Measurements from ENCODE around the gene PKIG.
A peak's percentile ranks its signal among the peaks of the same experiment; 100 is the strongest.
"Not testable (repeated sequence)": the region's sequence is repeated elsewhere in the genome, so short reads cannot be mapped to it uniquely, and the experiment has no call there.

Gene PKIG

DNA sequence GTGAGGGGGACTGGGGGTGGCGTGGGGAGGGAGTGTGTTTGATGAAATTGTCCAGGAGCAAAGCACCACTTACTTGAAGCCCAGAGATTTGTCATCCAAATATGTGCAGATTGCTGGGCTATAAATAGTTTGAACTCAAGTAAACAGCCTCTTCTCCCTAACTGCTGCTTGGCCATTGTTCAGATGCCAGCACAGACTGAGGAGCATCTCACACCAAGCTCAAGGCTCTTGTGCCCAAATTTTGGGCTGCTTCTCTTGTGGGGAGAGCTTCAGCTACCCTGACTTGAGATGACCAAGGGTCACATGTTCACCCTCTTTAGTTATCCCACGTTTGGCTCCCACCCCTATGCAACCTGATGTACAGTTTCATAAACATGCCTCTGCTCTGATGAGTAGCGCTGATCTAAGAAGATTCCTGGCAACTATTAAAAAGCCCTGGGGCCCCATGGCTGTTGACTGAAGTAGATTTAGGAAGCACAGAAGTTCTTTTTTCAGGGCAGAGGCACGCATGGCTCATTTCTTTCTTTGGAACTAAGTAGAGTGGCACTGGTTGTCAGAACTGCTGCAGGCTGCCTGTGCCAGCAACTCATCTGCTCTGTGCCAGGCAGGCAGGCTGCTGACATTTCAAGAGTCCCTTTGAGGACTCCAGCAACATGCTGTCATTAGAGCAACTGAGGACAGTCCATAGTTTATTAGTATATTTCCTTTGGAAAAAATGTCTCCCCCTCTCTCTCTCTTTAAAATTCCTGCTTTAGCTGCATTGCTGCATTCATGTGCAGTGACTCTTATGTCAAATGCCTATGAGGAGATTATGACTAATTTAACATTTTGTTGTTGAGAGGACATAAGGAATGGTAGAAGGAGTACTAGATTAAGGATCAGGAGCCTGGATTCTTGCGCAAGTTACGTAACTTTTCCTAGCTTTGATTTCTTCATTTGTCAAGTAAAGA lies 9.6 kb upstream of the PKIG start:
- DNase-seq (ENCODE audit: low spot score) = peak; percentile 89

DNA sequence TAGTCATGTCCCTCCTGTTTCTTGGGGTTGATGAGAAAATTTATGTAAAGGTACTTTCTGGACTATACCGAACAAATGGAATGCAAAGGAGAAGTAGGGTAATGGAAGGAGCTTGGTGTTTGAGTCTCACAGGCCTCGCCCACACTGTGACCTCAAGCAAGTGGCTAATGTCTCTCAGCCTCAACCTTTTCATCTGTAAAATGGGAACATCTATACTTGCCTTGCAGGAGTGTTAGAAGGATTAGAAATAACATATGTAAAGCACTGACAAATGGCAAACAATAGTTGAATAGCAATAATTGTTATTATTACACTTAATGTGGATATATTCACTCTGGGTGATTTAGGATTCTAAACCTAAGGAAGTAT lies 8.9 kb upstream of the PKIG start:
- DNase-seq (ENCODE audit: low spot score) = no peak

DNA sequence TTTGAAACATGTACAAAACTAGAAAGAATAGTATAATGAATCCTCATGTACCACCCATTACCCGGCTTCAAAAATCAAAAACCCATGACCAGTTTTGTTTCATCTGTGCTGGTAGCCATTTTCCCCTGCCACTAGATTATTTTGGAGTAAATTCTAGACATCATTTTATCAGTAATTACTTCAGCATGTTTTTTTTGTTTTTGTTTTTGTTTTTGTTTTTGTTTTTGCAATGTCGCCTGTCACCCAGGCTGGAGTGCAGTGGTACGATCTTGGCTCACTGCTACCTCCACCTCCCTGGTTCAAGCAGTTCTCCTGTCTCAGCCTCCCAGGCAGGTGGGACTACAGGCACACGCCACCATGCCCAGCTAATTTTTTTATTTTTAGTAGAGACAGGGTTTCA lies 8.0 kb upstream of the PKIG start:
- no peak for DNase-seq (ENCODE audit: low spot score)

DNA sequence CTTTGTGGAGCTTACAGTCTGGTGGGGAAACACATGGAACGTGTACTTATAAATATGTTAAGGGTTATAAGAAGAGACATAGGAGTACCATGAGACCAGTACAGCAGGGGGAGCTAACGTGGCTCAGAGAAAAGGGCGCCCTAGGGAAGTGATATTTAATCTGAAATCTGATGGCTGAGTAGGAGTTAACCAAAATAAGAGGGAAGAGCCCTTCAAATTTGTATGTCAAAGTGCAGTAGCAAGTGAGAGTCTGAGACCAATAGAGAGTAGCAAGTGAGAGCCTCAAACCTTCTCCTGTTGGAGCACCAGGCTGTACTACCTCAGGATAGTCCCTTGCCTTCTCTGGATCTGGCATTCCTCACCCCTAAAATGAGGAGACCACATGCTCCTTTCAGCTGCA lies 6.1 kb upstream of the PKIG start:
- DNase-seq (ENCODE audit: low spot score) = peak; percentile 41

DNA sequence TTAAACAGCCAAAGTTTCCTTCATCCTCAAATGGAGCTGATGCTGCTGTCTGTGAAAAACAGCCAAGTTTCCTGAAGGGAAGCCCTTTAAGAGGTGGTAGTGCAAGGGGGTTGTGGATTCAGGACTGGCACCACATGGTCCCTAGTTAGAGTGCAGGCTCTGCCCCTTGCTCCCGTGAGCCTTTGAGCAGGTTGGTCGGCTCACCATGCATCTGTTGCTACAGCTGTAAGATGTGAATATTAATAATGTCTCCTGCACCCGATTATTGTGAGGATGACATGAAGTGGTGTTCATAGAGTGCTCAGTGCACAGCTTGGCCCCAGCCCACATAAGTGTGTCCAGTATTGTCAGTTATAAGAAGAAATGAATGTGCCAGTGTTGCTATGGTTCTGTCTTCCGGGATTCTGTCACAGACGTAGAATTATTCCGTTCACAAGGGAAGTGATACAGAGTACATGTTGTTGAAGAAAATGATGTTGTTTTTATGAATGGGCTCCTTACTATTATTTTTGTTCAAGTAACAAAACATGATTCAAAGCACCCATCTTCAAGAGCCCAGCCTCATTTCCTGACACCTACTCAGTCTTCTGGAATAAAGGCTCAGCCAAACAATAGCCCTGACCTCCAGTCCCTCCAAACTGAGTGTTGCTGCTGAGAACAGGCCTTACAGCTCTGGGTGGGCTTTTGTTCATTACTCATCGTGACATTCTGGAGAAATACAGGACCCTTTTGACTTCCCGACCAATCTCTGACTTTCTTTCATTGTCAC lies 2.9 kb upstream of the PKIG start:
- no peak for DNase-seq (ENCODE audit: low spot score)

DNA sequence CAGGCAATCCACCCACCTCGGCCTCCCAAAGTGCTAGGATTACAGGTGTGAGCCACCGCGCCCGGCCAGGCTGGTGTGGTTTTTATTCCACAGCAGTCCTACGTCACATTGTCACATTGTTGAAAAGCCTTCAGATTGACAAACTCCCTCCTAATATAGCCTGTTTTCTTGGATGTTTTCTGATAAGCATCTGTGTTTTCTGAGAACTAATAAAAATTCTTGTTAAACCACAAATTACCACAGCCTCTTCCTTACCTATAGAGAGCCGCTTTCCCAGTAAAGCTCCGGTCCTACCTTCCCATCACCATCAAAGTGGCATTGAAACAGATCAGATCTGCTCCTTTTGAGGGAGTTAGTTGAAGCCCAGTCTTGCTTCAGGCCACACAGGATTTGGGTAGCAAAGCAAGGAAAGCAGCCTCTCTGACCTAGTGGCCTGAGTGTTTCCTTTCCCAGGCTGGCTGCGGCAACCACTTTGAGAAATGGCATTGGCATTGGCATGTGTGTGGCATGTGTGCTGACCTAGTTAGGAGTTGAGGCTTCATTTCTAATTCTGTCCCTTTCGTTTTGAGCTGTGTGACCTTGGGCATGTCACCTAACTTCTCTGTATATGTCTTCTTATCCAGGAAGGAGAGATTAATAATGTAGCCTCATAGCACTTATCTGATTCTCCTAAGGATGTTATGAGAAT lies 1.7 kb upstream of the PKIG start:
- no peak for DNase-seq (ENCODE audit: low spot score)

DNA sequence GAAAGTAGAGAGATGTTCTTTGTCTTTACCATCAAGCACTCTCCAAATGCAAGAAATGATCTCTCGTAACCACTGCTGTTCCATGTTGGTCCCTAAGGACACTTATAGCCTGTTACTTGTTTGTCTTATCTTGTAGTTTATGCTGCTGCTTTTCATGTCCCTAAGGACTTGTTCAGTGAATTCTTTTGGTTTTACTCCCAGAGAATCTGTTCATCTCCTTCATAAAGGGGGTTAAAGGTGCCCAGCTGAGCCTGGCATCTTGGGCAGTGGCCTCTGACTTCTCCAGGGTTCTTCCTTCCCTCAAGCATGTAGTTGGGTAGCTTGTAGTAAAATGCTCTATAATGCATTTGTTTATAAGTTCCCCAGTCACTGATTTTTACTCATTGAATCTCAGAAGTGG lies 864 bp upstream of the PKIG start:
- no peak for DNase-seq (ENCODE audit: low spot score)

DNA sequence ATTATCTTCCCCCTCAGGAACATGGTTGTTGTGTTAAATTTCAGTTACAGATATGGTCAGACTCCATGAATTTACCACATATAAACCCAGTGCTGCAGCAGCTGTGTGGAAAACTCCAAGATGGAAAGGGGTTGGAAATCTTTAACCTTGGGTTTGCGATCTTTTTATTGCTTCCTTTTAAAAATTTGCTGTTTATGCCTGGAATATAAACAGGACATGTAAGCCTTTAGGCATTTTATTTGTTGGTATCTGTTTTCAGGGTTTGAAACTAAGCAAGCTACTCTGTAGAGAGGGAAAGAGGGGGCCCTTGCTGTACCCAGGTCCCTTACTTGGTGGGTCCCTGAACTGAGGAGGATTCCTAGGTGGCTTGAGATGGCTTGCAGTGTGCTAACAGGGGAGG lies 778 bp downstream of the PKIG start:
- no peak for DNase-seq (ENCODE audit: low spot score)

DNA sequence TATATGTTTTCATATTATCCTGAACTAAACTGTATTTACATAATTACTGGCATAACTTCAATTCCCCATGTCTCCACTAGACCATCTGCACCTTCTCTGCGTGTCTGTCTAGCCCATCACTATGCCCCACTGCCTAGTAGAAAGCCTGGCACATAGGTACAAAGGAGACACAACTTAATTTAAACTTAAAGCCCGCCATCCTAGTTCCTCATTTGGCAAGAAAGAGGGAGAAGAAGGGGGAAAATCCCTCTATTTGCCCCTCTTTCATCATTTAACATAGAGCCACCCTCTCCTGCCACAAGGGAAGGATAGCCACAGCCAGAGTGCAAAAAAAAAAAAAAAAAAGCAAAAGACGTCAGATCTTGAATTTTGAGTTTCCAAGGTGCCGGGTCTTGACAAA lies 1.8 kb downstream of the PKIG start:
- DNase-seq (ENCODE audit: low spot score) = no peak

DNA sequence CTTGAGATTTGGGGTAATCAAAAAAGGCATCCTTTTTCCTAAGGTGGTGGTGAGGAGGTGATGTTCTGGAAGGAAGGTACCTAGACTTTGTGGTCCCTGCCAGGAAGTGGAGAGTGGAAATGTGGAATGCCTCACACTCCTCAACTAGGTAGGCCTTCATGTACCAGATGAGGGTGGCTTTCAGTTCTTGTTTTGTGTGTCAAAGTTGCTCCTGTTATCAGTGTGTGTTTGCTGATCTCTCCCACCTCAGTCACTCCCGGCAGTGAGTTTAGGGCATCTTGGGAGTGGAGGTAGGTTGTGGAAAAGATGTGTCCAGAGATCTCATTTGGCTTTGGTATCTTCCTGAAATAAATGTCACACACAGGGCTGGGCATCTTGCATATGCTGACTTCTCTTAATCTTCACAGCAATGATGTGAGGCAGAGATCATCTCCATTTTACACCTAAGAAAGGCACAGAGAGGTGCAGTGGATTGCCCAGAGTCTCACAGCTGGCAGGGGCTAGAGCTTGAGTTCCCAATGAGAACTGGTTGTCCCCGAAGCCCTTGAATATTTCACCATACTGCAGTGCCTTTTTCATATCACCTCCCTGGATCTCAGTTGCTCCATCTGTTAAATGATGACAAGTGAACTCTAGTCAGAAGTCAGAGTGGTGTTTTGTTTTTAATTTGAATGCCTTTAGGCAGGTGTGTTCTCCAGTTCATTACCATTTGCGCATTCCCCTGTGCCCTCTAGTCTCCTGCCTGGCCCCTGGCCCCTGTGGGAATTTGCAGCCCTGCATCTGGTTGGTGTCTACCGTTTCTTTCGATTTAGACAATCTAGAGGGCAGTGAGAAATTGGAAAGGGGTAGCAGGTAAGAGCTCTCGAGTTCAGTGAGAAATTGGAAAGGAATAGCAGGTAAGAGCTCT lies 2.9 kb downstream of the PKIG start:
- DNase-seq (ENCODE audit: low spot score) = no peak

DNA sequence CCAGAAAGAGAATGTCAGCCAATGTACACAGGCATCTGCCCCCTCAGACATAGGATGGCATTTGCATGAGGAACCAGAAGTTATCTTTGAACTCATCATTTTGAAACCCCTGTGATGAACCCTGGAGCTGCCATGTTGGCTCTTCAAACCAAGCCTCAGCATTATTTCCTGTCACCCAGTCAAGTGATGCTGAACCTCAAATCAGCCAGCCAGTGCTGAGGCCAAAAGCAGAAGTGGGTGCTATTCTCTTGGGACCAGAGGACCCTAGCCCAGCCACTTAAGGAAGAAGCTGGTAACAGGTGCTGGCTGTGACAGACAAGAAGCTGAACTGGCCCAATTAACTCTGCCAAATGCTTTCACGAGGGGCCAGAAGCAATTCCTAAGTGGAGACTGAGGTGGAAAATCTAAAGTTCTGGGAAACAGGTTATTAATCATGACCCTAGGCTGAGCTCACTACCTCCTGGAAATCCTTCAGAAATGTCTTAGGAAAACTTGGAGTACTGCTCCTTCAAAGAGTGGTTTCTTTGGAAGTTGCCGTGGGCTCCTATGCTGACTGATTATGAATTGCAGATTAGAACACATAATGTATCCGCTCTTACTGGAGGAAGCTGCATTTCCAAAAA lies 4.0 kb downstream of the PKIG start:
- no peak for DNase-seq (ENCODE audit: low spot score)

DNA sequence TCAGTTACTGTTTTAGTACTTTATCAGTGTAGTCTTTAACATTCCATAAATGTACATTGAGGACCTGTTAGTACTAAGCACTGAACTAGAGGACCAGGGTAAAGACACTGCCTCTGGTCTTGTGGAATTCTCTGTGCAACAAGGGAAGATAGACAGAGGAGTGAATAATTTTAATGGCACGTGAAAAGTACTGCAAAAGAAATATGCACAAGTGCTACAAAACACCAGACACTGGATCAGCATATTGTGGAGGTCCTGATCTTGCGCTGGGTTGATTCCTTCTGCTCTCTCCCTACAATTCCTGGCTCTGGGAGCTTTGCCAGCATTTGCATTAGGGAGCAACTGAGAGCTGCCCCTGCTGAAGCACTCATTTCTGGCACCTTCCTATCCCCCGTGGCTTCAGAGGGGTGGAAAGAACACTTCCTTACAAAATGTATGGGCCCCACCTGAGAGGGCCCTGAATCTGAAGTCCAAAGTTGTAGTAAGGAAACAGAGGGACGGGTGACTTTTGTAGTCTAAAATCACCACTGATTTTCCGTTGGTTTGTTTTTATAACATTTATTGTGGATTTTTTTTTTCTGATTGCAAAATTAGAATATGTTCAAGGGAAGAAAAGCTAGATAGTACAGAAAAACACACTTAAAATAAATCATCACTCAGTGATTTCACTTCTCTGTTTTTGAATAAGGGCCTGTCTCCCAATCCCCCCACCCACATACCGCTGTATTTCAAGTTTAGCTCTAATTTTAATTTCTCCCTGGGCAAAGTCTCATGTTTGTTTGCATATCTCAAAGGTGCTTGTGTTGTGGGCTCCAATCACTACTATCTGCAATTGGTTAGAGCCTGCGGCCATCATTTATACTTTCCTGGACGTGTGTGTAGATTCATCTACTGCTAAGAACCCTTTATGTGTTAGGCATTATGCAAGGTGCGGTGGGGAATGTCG lies 4.9 kb downstream of the PKIG start:
- DNase-seq (ENCODE audit: low spot score) = no peak

DNA sequence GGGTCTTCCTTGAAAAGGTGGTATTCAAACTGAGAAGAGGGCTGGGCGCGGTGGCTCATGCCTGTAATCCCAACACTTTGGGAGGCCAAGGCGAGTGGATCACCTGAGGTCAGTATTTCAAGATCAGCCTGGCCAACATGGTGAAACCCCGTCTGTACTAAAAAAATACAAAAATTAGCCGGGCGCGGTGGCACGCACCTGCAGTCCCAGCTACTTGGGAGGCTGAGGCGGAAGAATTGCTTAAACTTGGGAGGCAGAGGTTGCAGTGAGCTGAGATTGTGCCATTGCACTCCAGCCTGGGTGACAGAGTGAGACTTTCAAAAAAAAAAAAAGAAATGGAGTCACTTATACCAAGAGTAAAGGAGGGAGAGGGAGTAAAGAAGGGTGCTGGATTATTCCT lies 5.9 kb downstream of the PKIG start:
- DNase-seq (ENCODE audit: low spot score) = not testable (repeated sequence)

DNA sequence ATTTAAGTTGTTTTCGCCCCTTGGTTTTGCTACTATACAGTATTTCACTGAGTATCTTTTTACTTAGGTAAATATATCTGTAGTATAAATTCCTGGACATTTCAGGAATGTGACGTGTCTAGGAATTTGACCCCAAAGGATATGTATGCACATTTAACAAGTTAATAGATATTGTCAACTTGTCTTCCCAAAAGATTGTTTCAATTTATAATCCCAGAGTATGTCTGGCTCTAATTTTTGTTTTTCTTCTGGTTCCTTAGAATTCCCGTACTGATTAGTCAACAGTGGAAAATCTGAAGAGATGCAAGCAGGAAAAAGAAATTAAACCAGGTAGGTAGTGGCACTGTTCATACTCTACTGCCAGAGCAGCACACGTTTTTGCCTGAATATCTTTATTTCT lies 7.2 kb downstream of the PKIG start:
- no peak for DNase-seq (ENCODE audit: low spot score)

DNA sequence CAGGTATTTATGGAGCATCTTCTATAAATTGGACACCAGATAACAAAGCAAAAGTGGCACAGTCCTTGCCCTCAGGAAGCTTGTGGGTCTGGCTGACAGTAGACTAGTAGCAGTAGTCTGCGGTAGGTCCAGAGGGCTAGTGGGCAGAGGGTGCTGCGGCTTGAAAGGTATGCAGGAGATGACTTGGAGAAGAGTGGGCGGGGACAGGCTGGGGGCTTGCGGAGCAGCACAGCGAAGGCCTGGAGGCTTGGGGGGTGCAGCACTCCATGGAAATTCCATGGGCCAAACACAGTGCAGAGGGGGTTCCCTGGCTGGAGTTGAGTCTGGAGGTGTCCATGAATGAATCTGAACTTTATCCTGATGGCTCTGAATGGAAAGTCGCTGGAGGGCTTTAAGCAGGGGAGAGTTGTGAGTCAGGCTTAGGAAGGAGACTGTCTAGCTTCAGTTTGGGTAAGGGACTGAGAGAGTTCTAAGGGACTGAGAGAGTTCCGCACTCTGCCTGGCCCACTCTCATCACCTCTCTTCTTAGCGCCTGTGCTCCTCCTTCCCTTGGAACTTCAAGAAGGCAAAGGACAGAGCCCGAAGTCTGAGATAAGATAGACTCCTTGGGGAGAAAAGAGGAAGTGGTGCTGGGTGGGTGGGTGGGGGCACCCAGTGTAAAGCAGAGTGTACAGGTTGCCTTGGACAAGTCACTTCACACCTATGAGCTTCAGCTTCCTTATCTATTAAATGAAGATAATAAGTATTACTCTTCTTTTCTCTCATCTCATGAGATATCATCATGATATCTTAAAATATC lies 8.8 kb downstream of the PKIG start:
- DNase-seq (ENCODE audit: low spot score) = no peak

DNA sequence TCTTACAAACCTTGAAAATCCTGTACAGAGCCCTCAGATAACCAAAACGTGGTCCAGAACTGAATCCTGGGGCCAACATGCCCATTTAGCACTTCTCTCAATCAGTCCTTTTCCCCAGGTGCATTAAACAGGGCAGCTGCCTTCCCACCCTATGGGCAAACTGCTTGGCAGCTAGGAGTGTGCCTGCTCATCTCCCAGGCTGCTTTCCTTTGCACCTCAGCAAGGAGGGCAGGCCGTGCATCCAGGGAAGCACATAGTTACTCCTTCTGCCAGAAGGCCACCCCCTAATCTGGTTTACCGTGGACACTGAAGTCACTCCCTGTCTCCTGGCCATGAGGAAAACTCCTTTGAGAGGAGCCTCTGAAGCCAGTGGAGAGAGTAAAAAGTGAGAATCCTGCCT lies 10.0 kb downstream of the PKIG start:
- no peak for DNase-seq (ENCODE audit: low spot score)

DNA sequence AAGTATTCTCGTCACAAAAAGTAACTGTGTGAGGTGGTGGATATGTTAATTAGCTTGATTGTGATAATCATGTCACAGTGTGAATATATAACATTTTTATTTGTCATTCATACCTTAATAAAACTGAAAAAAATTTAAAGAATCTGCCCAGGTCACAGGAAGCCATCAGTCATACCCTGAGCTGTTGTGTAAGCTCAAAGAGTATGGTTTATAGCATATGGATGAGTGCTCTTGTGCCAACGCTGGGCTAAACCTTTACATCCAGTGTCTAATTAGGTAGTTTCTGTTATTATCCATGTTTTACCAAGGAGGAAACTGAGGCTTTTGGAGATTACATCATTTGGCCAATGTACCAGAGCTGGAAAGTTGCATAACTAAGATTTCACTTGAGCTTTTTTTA lies 11.4 kb downstream of the PKIG start:
- no peak for DNase-seq (ENCODE audit: low spot score)

DNA sequence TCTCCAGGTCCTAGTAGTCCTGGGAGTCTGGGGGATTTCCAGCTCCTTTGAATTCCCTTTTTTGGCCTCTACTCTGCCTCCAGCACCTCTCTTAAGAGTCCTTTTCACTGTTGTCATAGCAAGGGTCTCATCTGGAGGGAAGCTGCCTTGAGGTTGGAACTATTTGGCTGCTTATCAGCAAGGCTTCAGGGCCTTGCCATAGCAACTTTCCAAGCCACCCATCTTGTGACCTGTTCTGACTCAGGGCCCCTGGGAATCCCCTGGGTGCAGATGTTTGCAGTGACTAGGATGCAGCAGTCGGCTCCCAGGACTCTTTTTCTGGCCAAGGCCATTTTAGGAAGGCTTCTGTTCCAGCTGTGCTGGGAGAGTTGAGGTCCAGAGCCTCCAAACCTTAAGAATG lies 12.4 kb downstream of the PKIG start:
- peak; percentile 17 for DNase-seq (ENCODE audit: low spot score)

DNA sequence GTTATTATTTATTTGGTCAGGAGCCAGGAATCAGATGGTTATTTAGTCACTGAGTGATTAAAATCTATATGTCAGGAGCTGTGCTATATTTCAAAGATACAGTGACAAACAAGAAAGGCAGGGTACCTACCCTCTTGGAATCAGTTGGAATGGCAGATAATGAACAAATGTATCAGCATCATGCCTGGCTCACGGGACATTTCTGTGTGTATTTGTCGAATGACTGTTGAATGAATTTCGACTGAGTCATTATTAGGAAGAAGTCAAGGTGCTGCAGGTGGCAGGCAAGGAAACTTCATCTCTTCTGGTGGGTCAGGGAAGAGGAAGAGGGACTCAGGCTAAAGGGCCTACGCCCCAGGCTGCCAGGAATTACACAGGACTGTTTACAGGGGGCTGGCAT lies 13.6 kb downstream of the PKIG start:
- no peak for DNase-seq (ENCODE audit: low spot score)

Data from RKO (cell line).